ENCODE results near the gene XAGE1A.
"Not testable (repeated sequence)": the region's sequence is repeated elsewhere in the genome, so short reads cannot be mapped to it uniquely, and the experiment has no call there.

The XAGE1A gene

GRCh38 chrX:52495545-52496418 lies at the start of gene XAGE1A:
Gene XAGE1A (plus strand): TSS chrX:52495808. CDS start chrX:52497362, 1,554 bp downstream.
- not testable (repeated sequence) for DNase-seq (ENCODE audit: low read depth in 2 of 2)

- DNase-seq (ENCODE audit: low read depth in 2 of 2): not testable (repeated sequence)
Observed at GRCh38 chrX:52452031-52452430, 43.6 kb upstream of the XAGE1A start.

GRCh38 chrX:52471301-52471700 lies 24.3 kb upstream of the XAGE1A start:
- not testable (repeated sequence) for DNase-seq (ENCODE audit: low read depth in 2 of 2)

- not testable (repeated sequence) for DNase-seq (ENCODE audit: low read depth in 2 of 2)
Observed at GRCh38 chrX:52496419-52496772, 788 bp downstream of the XAGE1A start.

GRCh38 chrX:52501362-52501761 lies 5.8 kb downstream of the XAGE1A start:
- not testable (repeated sequence) for DNase-seq (ENCODE audit: low read depth in 2 of 2)

GRCh38 chrX:52504551-52504950 lies 8.9 kb downstream of the XAGE1A start:
- DNase-seq (ENCODE audit: low read depth in 2 of 2): no peak

GRCh38 chrX:52507331-52507730 lies 11.7 kb downstream of the XAGE1A start:
- DNase-seq (ENCODE audit: low read depth in 2 of 2): no peak

- no peak for DNase-seq (ENCODE audit: low read depth in 2 of 2)
Observed at GRCh38 chrX:52509916-52510315, 14.3 kb downstream of the XAGE1A start.

GRCh38 chrX:52511126-52511525 lies 15.5 kb downstream of the XAGE1A start:
- DNase-seq (ENCODE audit: low read depth in 2 of 2): not testable (repeated sequence)

- DNase-seq (ENCODE audit: low read depth in 2 of 2): not testable (repeated sequence)
Observed at GRCh38 chrX:52516110-52516986, 20.7 kb downstream of the XAGE1A start.

GRCh38 chrX:52516987-52517325 lies 21.3 kb downstream of the XAGE1A start, which contains the start of gene XAGE1B:
Gene XAGE1B (minus strand): TSS chrX:52517063. CDS start chrX:52515527, 1,536 bp downstream.
- not testable (repeated sequence) for DNase-seq (ENCODE audit: low read depth in 2 of 2)

- DNase-seq (ENCODE audit: low read depth in 2 of 2): not testable (repeated sequence)
Observed at GRCh38 chrX:52541051-52541450, 45.4 kb downstream of the XAGE1A start.

GRCh38 chrX:52542311-52542710 lies 46.7 kb downstream of the XAGE1A start:
- no peak for DNase-seq (ENCODE audit: low read depth in 2 of 2)

- no peak for DNase-seq (ENCODE audit: low read depth in 2 of 2)
Observed at GRCh38 chrX:52544147-52544840, 48.7 kb downstream of the XAGE1A start.

- not testable (repeated sequence) for DNase-seq (ENCODE audit: low read depth in 2 of 2)
Observed at GRCh38 chrX:52548769-52549168, 53.2 kb downstream of the XAGE1A start.

All from activated CD8-positive, alpha-beta memory T cell treated with anti-CD3 and anti-CD28 coated beads for 4 hours (primary cell).